ENCODE measurements around the gene KLRF1. TPM values are rescaled to one million over a fixed set of nuclear protein-coding genes. Genes with fewer than 3 reads are reported as not detected.

KLRF1 gene
- total RNA-seq, 1 experiment from 2014 or later: not detected

DNA sequence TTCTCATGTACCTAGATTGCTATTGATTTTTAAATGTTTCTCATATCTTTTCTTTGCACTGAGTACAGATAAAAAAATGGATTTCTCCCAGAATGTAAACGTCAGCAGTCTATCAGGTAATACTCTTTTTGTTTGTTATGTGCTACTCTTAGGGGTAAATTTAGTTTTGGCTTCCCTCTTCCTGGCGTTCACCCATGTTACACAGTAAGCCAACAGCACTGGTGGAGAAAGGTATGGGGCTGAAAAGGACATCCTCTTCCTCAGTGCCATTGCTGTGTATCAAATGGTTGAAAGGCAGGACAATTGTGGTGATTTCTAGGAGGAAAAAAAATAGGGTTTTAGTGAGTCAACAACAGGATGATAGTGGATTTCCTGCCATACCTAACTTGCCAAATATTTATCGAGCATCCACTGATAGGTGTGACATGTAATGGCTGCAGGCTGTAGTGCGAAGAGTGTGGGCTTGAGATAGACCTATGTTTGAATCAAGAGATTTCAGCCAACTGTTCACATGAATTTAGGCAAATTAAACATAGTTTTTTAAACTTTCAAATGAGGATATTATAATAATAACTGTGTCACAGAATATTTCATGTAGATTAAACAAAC lies 61.5 kb downstream of the KLRF1 start:
- no peak overlapping the region for H3K9ac ChIP-seq (ENCODE audit: extremely low read depth, insufficient read length, low read length)
- H3T11ph ChIP-seq (ENCODE audit: low read length): no peak overlapping the region
- H3K23me2 ChIP-seq (ENCODE audit: insufficient read length, low read depth, low read length, poor library complexity, severe bottlenecking): no peaks in the 10 kb centered on the region
- no peak overlapping the region for H3K23ac ChIP-seq (ENCODE audit: insufficient read length, low read depth, low read length)
- no peak overlapping the region for H4K91ac ChIP-seq (ENCODE audit: insufficient read length, low read depth, low read length)
- H4K8ac ChIP-seq (replicated peaks; ENCODE audit: insufficient read length, low read depth, low read length): no peak overlapping the region
- TF ChIP-seq, protein P1, sequence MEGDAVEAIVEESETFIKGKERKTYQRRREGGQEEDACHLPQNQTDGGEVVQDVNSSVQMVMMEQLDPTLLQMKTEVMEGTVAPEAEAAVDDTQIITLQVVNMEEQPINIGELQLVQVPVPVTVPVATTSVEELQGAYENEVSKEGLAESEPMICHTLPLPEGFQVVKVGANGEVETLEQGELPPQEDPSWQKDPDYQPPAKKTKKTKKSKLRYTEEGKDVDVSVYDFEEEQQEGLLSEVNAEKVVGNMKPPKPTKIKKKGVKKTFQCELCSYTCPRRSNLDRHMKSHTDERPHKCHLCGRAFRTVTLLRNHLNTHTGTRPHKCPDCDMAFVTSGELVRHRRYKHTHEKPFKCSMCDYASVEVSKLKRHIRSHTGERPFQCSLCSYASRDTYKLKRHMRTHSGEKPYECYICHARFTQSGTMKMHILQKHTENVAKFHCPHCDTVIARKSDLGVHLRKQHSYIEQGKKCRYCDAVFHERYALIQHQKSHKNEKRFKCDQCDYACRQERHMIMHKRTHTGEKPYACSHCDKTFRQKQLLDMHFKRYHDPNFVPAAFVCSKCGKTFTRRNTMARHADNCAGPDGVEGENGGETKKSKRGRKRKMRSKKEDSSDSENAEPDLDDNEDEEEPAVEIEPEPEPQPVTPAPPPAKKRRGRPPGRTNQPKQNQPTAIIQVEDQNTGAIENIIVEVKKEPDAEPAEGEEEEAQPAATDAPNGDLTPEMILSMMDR (conservative IDR thresholded peaks at IDR 0.05): no peak
- no peak for DNase-seq
- no CpG with 5 or more reads among the region's 4 CpGs for WGBS (ENCODE audit: extremely low coverage, insufficient read length, low lambda C conversion rate)
- no peaks in the 10 kb centered on the region for H3K4me1 ChIP-seq (ENCODE audit: insufficient read depth, low read length)
- H4K5ac ChIP-seq (ENCODE audit: insufficient read length, low read depth, low read length): no peak overlapping the region
- no peak overlapping the region for H3K4ac ChIP-seq (ENCODE audit: low read depth, low read length)
- no peaks in the 10 kb centered on the region for H3K79me2 ChIP-seq (ENCODE audit: insufficient read depth, low read length)
- Mint-ChIP-seq H3K9me3 (no peaks in the 10 kb centered on the region), H3K36me3 (ENCODE audit: insufficient read depth in 1 of 3, low read depth in 3 of 3) (no peaks in the 10 kb centered on the region), H3K27me3 (ENCODE audit: low read depth) (no peaks in the 10 kb centered on the region), H3K4me3 (no peak overlapping the region), H3K27ac (peak overlapping the region in 1 of 3 experiments; percentile 95; a peak in 1 of 7 replicates), H3K4me1 (no peaks in the 10 kb centered on the region)
- no peak overlapping the region for H2BK20ac ChIP-seq (ENCODE audit: low read depth, low read length, poor library complexity, severe bottlenecking)
- H2BK12ac ChIP-seq (ENCODE audit: insufficient read length, low read depth, low read length): no peak overlapping the region
- no peak overlapping the region for H2AK5ac ChIP-seq (ENCODE audit: insufficient read length, low read length)
- H3K27ac ChIP-seq (ENCODE audit: insufficient read length, low read depth, low read length): no peak overlapping the region
- no peak overlapping the region for H3K56ac ChIP-seq (ENCODE audit: insufficient read length, low read depth, low read length)
- H4K20me1 ChIP-seq (ENCODE audit: control insufficient read depth, insufficient read depth, insufficient read length): no peaks in the 10 kb centered on the region
- H2AFZ ChIP-seq (ENCODE audit: low read length): no peak overlapping the region
- no peaks in the 10 kb centered on the region for H3K27me3 ChIP-seq (ENCODE audit: insufficient read depth, low read length)
- no peaks in the 10 kb centered on the region for H3K79me1 ChIP-seq (ENCODE audit: insufficient read depth, low read depth, low read length, poor library complexity, severe bottlenecking)
- H2BK120ac ChIP-seq (ENCODE audit: low read depth, low read length, poor library complexity, severe bottlenecking): no peak overlapping the region
- H3K14ac ChIP-seq (ENCODE audit: insufficient read depth, low read length): no peak overlapping the region
- H2BK15ac ChIP-seq (ENCODE audit: low read depth, low read length): no peak overlapping the region
- no peak overlapping the region for H3K18ac ChIP-seq (ENCODE audit: insufficient read length, low read depth, low read length)
- H3K4me2 ChIP-seq (ENCODE audit: insufficient read depth, insufficient read length, low read length): no peak overlapping the region
- H3K9me3 ChIP-seq (ENCODE audit: control insufficient read depth, low read depth, low read length): no peaks in the 10 kb centered on the region
- no peak overlapping the region for H2BK5ac ChIP-seq (ENCODE audit: insufficient read length, low read length)

Other genes with a start within 250 kb of the KLRF1 start
- 0.15 TPM in 1 of 2 replicates, not detected in the other for gene KLRB1, start 219.6 kb upstream of the KLRF1 start, total RNA-seq (2021)
- 2.1 and 2.3 TPM in 2 replicates for gene CLEC2D, start 157.8 kb upstream of the KLRF1 start, total RNA-seq (2021)
- gene CLECL1, start 94.4 kb upstream of the KLRF1 start, total RNA-seq (2021): not detected in 2 replicates
- not detected in 2 replicates for gene CD69, start 66.6 kb upstream of the KLRF1 start, total RNA-seq (2021)
- gene CLEC2B, start 41.9 kb downstream of the KLRF1 start, total RNA-seq (2021): not detected in 2 replicates
- not detected in 2 replicates for gene KLRF2, start 54.0 kb downstream of the KLRF1 start, total RNA-seq (2021)
- gene CLEC2A, start 104.9 kb downstream of the KLRF1 start, total RNA-seq (2021): 0.87 TPM in 1 of 2 replicates, not detected in the other
- not detected in 2 replicates for gene CLEC12A, start 143.9 kb downstream of the KLRF1 start, total RNA-seq (2021)
- not detected in 2 replicates for gene CLEC1B, start 171.6 kb downstream of the KLRF1 start, total RNA-seq (2021)
- not detected in 2 replicates for gene CLEC12B, start 183.1 kb downstream of the KLRF1 start, total RNA-seq (2021)
- not detected in 2 replicates for gene CLEC9A, start 203.2 kb downstream of the KLRF1 start, total RNA-seq (2021)